Measurements from ENCODE around the gene DDAH1.

DDAH1 gene

GRCh38 chr1:85328713-85329397, 136.1 kb downstream of the DDAH1 start:
- DNase-seq (ENCODE audit: low read depth) = no peak

- DNase-seq (ENCODE audit: low read depth) = no peak
Observed at GRCh38 chr1:85327759-85328158, 137.2 kb downstream of the DDAH1 start.

- no peak for DNase-seq (ENCODE audit: low read depth)
Observed at GRCh38 chr1:85326851-85327250, 138.1 kb downstream of the DDAH1 start.

- DNase-seq (ENCODE audit: low read depth) = no peak
Observed at GRCh38 chr1:85326336-85326735, 138.6 kb downstream of the DDAH1 start.

- no peak for DNase-seq (ENCODE audit: low read depth)
Observed at GRCh38 chr1:85325920-85326319, 139.0 kb downstream of the DDAH1 start.

GRCh38 chr1:85323770-85324169, 141.2 kb downstream of the DDAH1 start:
- no peak for DNase-seq (ENCODE audit: low read depth)

GRCh38 chr1:85322655-85323054, 142.3 kb downstream of the DDAH1 start:
- DNase-seq (ENCODE audit: low read depth) = no peak

- DNase-seq (ENCODE audit: low read depth) = no peak
Observed at GRCh38 chr1:85321237-85321964, 143.6 kb downstream of the DDAH1 start.

GRCh38 chr1:85320371-85321131, 144.4 kb downstream of the DDAH1 start:
- DNase-seq (ENCODE audit: low read depth) = no peak

- DNase-seq (ENCODE audit: low read depth) = no peak
Observed at GRCh38 chr1:85319931-85320330, 145.0 kb downstream of the DDAH1 start.

- DNase-seq (ENCODE audit: low read depth) = no peak
Observed at GRCh38 chr1:85319491-85319890, 145.5 kb downstream of the DDAH1 start.

- no peak for DNase-seq (ENCODE audit: low read depth)
Observed at GRCh38 chr1:85318217-85318616, 146.7 kb downstream of the DDAH1 start.

GRCh38 chr1:85317560-85317959, 147.4 kb downstream of the DDAH1 start:
- DNase-seq (ENCODE audit: low read depth) = no peak

GRCh38 chr1:85316321-85316720, 148.6 kb downstream of the DDAH1 start:
- no peak for DNase-seq (ENCODE audit: low read depth)

GRCh38 chr1:85315789-85316188, 149.2 kb downstream of the DDAH1 start:
- no peak for DNase-seq (ENCODE audit: low read depth)

- DNase-seq (ENCODE audit: low read depth) = no peak
Observed at GRCh38 chr1:85314726-85315125, 150.2 kb downstream of the DDAH1 start.

- no peak for DNase-seq (ENCODE audit: low read depth)
Observed at GRCh38 chr1:85313888-85314696, 150.9 kb downstream of the DDAH1 start.

GRCh38 chr1:85311818-85312217, 153.1 kb downstream of the DDAH1 start:
- DNase-seq (ENCODE audit: low read depth) = no peak

GRCh38 chr1:85308833-85309350, 156.1 kb downstream of the DDAH1 start:
- no peak for DNase-seq (ENCODE audit: low read depth)

- peak; percentile 14 for DNase-seq (ENCODE audit: low read depth)
Observed at GRCh38 chr1:85307987-85308832, 156.7 kb downstream of the DDAH1 start.

GRCh38 chr1:85306236-85306635, 158.7 kb downstream of the DDAH1 start:
- no peak for DNase-seq (ENCODE audit: low read depth)

Data from CMK (cell line).